Heart left ventricle (tissue), 16 donors: ENCODE data around the gene LONRF3. TPM values are rescaled to one million over a fixed set of nuclear protein-coding genes. Genes with fewer than 3 reads are reported as not detected.

Experiments
- ATAC-seq, 4 donors: fragments of 200-7000 bp; cut with Tn5 transposase; one replicate each; pipeline ENCODE4 v1.9.1; 2020 to 2022; ENCODE audit warnings: moderate library complexity in 4 of 4, mild to moderate bottlenecking in 3 of 4, moderate number of reproducible peaks in 1 of 4
- DNase-seq, 5 donors: peaks; one replicate each; pipeline ENCODE4 v3.0.0-alpha.2; 2020
- H3K27ac ChIP-seq, 12 donors: fragments of 200-600 bp; sonication (generic) in 4 of 12; one replicate each; pipeline versions ENCODE4 v1.5.0 to v1.8.0; 2016 to 2022; ENCODE audit warnings: mild to moderate bottlenecking in 2 of 12
- H3K27me3 ChIP-seq, 9 donors: fragments of 200-600 bp; sonication (generic) in 2 of 9; one replicate each; pipeline versions ENCODE4 v1.5.1 to v1.8.0; 2016 to 2022; ENCODE audit warnings: mild to moderate bottlenecking in 3 of 9
- H3K36me3 ChIP-seq, 9 donors: fragments of 200-600 bp; sonication (generic) in 2 of 9; one replicate each; pipeline versions ENCODE4 v1.5.0 to v1.8.0; 2018 to 2022; ENCODE audit warnings: mild to moderate bottlenecking in 2 of 9
- H3K4me1 ChIP-seq, 12 donors: fragments of 200-600 bp; sonication (generic) in 4 of 12; one replicate each; pipeline versions ENCODE4 v1.5.0 to v1.8.0; 2016 to 2022; ENCODE audit warnings: mild to moderate bottlenecking in 3 of 12
- H3K4me3 ChIP-seq, 12 donors: fragments of 200-600 bp; sonication (generic) in 4 of 12; one replicate each; pipeline versions ENCODE4 v1.5.0 to v1.8.0; 2017 to 2022; ENCODE audit warnings: mild to moderate bottlenecking in 9 of 12, moderate library complexity in 4 of 12
- H3K9me3 ChIP-seq, 12 donors: fragments of 200-600 bp; sonication (generic) in 4 of 12; one replicate each; pipeline versions ENCODE4 v1.5.0 to v1.8.0; 2016 to 2022; ENCODE audit warnings: mild to moderate bottlenecking in 1 of 12
- POLR2A ChIP-seq, 2 donors: fragments of 450-650 bp; IDR thresholded peaks; one replicate each; pipeline ENCODE4 v1.6.1; 2017; ENCODE audit warnings: antibody characterized with exemption in 2 of 2, mild to moderate bottlenecking in 2 of 2, moderate library complexity in 2 of 2
- WGBS, 4 donors: extraction: QIAGEN DNeasy Blood & Tissue Kit in 2 of 4; methylation state at CpG; one replicate each; pipeline versions ENCODE4 v1.1.5 to v1.1.7; 2013 to 2018; 5-methylcytosine and 5-hydroxymethylcytosine counted together
- intact Hi-C, 10 donors: fragments of 100-400 bp; cut with DNase I; formaldehyde crosslinking; loops; one replicate each; pipeline versions ENCODE4 v1.11.1 to v1.14.2; 2022
- polyA plus RNA-seq, 2 donors: library from polyadenylated mRNA; stranded (reverse); fragments of 200-250 nt; gene quantifications; one replicate each; pipeline ENCODE4 v1.2.3, GENCODE V29; 2013
- total RNA-seq, 9 donors: library from RNA; depleted of rRNA in 2 of 9; stranded (reverse); fragments of >200 nt in 2 of 9; fragmentation: NEBNext Ultra II Directional in 3 of 9; extraction: Animal tissue kit (Norgen Biotek cat#: 25700) in 3 of 9; gene quantifications; one replicate each; pipeline versions ENCODE4 v1.1.0 to v1.2.4, GENCODE V29; 2016 to 2023
- TF ChIP-seq, protein P1 (sequence below), 12 donors: fragments of 200-600 bp; sonication (generic) in 4 of 12; IDR thresholded peaks; one replicate each; pipeline versions ENCODE4 v1.5.0 to v1.8.0; 2018 to 2022; ENCODE audit warnings: antibody characterized with exemption in 12 of 12, mild to moderate bottlenecking in 5 of 12
- donor health status: ischemic (EF 13 %, LVEDD 7.1; RV severe dilation, severe dysfunction).
- donor health status: healthy with polysubstance abuse.
- donor health status: DM: no; HTN: yes; CAD: no.
- donor health status: DM: no; HTN: no; CAD: no.
- donor health status: ischemic (EF 25% LVEDD 6.9; RV normal size, moderate dysfunction).
- donor health status: ischemic (EF 25% LVEDD 5.7; RV mildly dilated, moderate dysfunction).
- donor health status: healthy.
- donor health status: DM: yes; HTN: yes; CAD: no.
- donor health status: ischemic (EF 35%, LVEDD 5.7; RV mildly dilated, moderate dysfunction).
- donor health status: nonischemic (EF 11% LVEDD 7.7; RV severe dilation, severe dysfunction).
- donor health status: DM: yes; HTN: yes; CAD: no.
- donor health status: PGD.
- donor health status: ischemic (EF 29% LVEDD 5.4; RV normal size, mild dysfunction).
- donor health status: nonischemic (EF 23%, LVEDD 6.1; RV moderate dilation, normal function).

Gene LONRF3
- total and polyA plus RNA-seq, 11 donors, result 0.50 to 8.3 (median 1.9) TPM

DNA sequence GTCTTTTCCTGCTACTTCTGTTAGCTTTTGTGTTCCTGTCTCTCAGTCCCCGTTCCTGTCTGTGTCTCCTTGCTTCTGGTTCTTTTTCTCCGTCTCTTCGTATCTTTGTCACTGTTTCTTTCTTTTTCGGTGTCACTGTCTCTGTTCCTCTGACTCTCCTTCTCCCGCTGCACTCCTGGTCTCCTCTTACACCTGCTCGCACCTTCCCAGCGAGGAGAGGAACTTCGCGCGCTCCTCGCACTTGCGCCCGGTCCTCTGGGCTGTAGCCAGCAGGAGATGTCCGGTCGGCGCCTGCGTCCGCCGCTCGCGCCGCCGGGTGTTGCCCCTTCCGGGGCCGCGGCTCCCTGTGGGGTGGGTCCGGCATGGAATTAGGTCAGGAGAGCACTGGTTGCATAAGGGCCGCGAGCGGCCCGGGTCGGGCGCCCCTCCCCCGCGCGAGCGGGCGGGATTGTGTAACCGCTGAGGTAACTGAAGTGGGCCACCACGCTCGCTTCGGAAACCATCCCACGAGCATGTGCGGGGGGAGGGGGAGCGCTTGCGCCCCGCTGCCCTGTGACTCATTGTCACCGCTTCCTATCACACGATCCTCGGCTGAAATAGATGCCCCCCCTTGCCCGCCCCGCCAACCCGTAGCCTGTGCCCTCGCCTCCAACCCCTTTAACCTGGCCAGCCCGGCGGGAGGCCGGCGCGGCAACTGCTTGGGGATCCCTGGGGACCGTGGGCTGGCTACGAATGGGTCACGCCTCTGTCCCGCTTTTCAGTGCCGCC is 1.6 kb downstream of the LONRF3 start:
- intact Hi-C loops, result loop anchor here in 1 of 10 donors (10.0 kb wide), 1 partner anchor 131 kb away; no protein-coding TSS in a partner anchor
- Histone ChIP-seq H3K9me3 (no peaks in the 10 kb centered on the region), H3K27me3 (peaks cover 0 to 20% (median 0%) of the 10 kb centered on the region in 9 donors), H3K36me3 (no peaks in the 10 kb centered on the region), H3K27ac (peak overlapping the region in 10 of 12 donors; percentile 8 to 87 (median 55)), H3K4me1 (peaks cover 0 to 21% (median 1%) of the 10 kb centered on the region in 12 donors), H3K4me3 (peak overlapping the region; percentile 23 to 78 (median 60))
- no peak for TF ChIP-seq POLR2A (IDR thresholded peaks at IDR 0.05)
- TF ChIP-seq, protein P1, sequence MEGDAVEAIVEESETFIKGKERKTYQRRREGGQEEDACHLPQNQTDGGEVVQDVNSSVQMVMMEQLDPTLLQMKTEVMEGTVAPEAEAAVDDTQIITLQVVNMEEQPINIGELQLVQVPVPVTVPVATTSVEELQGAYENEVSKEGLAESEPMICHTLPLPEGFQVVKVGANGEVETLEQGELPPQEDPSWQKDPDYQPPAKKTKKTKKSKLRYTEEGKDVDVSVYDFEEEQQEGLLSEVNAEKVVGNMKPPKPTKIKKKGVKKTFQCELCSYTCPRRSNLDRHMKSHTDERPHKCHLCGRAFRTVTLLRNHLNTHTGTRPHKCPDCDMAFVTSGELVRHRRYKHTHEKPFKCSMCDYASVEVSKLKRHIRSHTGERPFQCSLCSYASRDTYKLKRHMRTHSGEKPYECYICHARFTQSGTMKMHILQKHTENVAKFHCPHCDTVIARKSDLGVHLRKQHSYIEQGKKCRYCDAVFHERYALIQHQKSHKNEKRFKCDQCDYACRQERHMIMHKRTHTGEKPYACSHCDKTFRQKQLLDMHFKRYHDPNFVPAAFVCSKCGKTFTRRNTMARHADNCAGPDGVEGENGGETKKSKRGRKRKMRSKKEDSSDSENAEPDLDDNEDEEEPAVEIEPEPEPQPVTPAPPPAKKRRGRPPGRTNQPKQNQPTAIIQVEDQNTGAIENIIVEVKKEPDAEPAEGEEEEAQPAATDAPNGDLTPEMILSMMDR (IDR thresholded peaks at IDR 0.05), result no peak
- WGBS, 4 donors, result 0 to 47% (median 19%) methylated on average over 33 to 64 of the region's 64 CpGs
- peak; percentile 35 to 83 (median 72) for DNase-seq
- ATAC-seq, result peak; percentile 56 to 80 (median 76)

DNA sequence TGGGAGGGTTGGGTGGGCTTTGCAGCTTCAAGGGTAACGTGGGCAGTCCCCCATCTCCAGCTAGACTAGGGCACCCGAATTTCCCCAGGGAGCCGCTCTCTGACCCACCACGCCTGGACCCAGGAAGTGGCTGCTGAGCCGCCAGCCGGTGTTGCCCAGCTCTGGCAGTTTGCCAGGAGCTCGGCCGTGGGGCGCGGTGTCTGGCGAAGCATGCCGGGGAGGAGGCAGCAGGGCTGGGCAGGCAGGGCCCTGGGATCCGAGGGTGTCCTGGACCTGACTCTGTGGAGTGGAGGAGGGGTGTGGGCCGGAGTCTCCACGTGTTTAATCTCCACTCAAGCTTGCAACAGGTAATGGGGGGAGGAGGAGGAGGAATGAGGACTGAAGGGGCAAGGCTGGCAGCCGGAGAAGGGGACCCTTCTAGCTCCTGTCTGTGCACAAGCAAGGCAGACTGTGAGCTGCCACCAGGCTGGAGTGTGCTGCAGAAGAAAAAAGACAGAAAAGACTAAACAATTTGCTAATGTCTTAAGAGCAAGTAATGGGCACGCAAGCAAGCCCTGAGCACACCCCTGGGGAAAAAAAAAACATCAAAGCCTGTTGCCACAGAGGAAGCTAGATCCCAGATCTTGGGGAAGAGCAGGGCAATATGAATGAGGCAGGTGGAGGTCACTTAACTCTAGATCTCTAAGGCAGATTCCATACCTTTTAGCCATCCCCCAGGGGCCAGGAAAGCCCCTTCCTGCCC is 2.4 kb downstream of the LONRF3 start:
- Histone ChIP-seq H3K9me3 (no peaks in the 10 kb centered on the region), H3K36me3 (no peaks in the 10 kb centered on the region), H3K4me1 (peaks cover 0 to 21% (median 1%) of the 10 kb centered on the region in 12 donors), H3K27ac (peak overlapping the region in 9 of 12 donors; percentile 32 to 87 (median 58)), H3K27me3 (peaks cover 0 to 20% (median 0%) of the 10 kb centered on the region in 9 donors), H3K4me3 (peak overlapping the region in 11 of 12 donors; percentile 36 to 78 (median 60))
- TF ChIP-seq, protein P1 (IDR thresholded peaks at IDR 0.05), result no peak
- no peak for TF ChIP-seq POLR2A (IDR thresholded peaks at IDR 0.05)
- WGBS, 4 donors, result 11 to 41% (median 28%) methylated on average over 14 to 17 of the region's 17 CpGs
- intact Hi-C loops, result loop anchor here in 1 of 10 donors (10.0 kb wide), 1 partner anchor 132 kb away; no protein-coding TSS in a partner anchor
- ATAC-seq (peak; percentile 29 to 51 (median 42)), DNase-seq (peak; percentile 17 to 73 (median 40))

DNA sequence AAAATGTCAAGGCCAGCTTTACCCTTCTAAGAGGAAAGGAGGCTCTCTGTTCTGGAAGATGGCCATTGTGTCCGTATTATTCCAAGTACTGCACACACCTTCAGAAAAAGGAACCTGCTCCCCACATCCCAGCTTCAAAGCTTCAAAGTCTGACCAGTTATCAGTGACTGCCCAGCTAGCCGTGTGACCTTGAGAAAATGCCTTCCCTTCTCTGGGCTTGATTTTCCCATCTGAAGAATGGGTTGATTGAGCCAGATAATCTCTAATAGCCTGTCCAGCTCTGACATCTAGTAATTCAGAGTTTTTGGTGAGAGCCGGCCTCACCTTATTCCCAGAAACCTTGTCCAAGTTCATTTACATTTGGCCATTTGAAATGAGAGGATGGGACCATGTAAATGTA is 3.0 kb downstream of the LONRF3 start:
- Histone ChIP-seq H3K27me3 (peaks cover 0 to 14% (median 0%) of the 10 kb centered on the region in 9 donors), H3K9me3 (no peaks in the 10 kb centered on the region), H3K36me3 (no peaks in the 10 kb centered on the region), H3K4me1 (peaks cover 0 to 21% (median 1%) of the 10 kb centered on the region in 12 donors), H3K27ac (no peak overlapping the region), H3K4me3 (no peak overlapping the region)
- intact Hi-C loops, result loop anchor here in 1 of 10 donors (10.0 kb wide), 1 partner anchor 133 kb away; no protein-coding TSS in a partner anchor
- WGBS, 4 donors, result 76 to 85% (median 82%) methylated on average over 3 of the region's 3 CpGs
- DNase-seq (no peak), ATAC-seq (no peak)
- TF ChIP-seq, protein P1 (IDR thresholded peaks at IDR 0.05), result no peak
- TF ChIP-seq POLR2A (IDR thresholded peaks at IDR 0.05), result no peak

DNA sequence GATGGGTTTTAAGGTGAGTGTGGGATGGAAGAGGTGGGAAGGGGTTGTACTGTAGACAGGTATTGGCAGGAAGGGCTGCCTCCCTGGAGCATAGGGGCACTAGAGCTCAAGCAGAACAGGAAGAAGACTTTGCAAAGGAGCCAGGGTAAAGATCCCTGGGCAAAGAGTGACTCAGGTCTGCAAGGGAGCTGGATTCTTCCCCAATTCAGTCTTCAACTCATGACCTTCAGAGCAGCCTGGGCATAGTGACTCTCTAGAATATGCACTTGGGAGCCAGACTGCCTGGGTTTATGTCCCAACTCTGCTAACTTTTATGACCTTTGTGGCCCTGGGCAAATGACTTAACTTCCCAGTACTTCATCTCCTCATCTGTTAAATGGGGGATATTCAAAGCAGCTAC is 4.0 kb downstream of the LONRF3 start:
- Histone ChIP-seq H3K4me1 (peaks cover 0 to 18% (median 1%) of the 10 kb centered on the region in 12 donors), H3K4me3 (no peak overlapping the region), H3K27ac (no peak overlapping the region), H3K9me3 (no peaks in the 10 kb centered on the region), H3K36me3 (no peaks in the 10 kb centered on the region), H3K27me3 (peaks cover 0 to 7% (median 0%) of the 10 kb centered on the region in 9 donors)
- TF ChIP-seq, protein P1 (IDR thresholded peaks at IDR 0.05), result no peak
- TF ChIP-seq POLR2A (IDR thresholded peaks at IDR 0.05), result no peak
- DNase-seq, result no peak
- intact Hi-C loops, result loop anchor here in 1 of 10 donors (10.0 kb wide), 1 partner anchor 134 kb away; no protein-coding TSS in a partner anchor
- ATAC-seq, result no peak
